HEK293 (cell line): ENCODE measurements around the gene PSD2.

Experiments used
- CTCF ChIP-seq: fragments of 450-650 bp; formaldehyde crosslinking; IDR thresholded peaks from 2 replicates; pipeline ENCODE4 v1.5.1; 2016; ENCODE audit warnings: missing biosample characterization, missing genetic modification characterization
- PBX3 ChIP-seq: sonication (generic); formaldehyde crosslinking; IDR thresholded peaks from 2 replicates; pipeline ENCODE4 v1.8.1; 2022; ENCODE audit warnings: mild to moderate bottlenecking, moderate library complexity, missing genetic modification reagents
- REST ChIP-seq: fragments of 450-650 bp; formaldehyde crosslinking; IDR thresholded peaks from 2 replicates; pipeline ENCODE4 v1.5.1; 2016; ENCODE audit warnings: missing biosample characterization, missing genetic modification characterization
- ZNF10 ChIP-seq: fragments of 450-650 bp; formaldehyde crosslinking; IDR thresholded peaks from 2 replicates; pipeline ENCODE4 v1.5.1; 2017; ENCODE audit warnings: missing biosample characterization, missing genetic modification characterization
- ZNF133 ChIP-seq: fragments of 450-650 bp; formaldehyde crosslinking; IDR thresholded peaks from 2 replicates; pipeline ENCODE4 v1.5.1; 2016; ENCODE audit warnings: missing biosample characterization, missing genetic modification characterization
- ZNF280D ChIP-seq: fragments of 450-650 bp; formaldehyde crosslinking; IDR thresholded peaks from 2 replicates; pipeline ENCODE4 v1.5.1; 2016; ENCODE audit warnings: missing biosample characterization, missing genetic modification characterization
- ZNF707 ChIP-seq: fragments of 450-650 bp; formaldehyde crosslinking; IDR thresholded peaks from 2 replicates; pipeline ENCODE4 v1.5.1; 2016; ENCODE audit warnings: missing biosample characterization, missing genetic modification characterization
- ZSCAN18 ChIP-seq: fragments of 450-650 bp; formaldehyde crosslinking; IDR thresholded peaks from 2 replicates; pipeline ENCODE4 v1.5.1; 2016; ENCODE audit warnings: missing biosample characterization, missing genetic modification characterization

- no peak for TF ChIP-seq ZNF280D
- no peak for TF ChIP-seq ZNF133 (tag by site-specific recombination)
- no peak for TF ChIP-seq CTCF (tag by site-specific recombination)
- TF ChIP-seq ZNF10 (tag by site-specific recombination), result no peak
- TF ChIP-seq REST, result no peak
- no peak for TF ChIP-seq ZNF707 (tag by site-specific recombination)
- TF ChIP-seq PBX3, result no peak
- no peak for TF ChIP-seq ZSCAN18
These were observed 58.5 kb downstream of the PSD2 start for GRCh38 chr5:139854029-139854605.
